ENCODE results near the gene ELF4.

DNA sequence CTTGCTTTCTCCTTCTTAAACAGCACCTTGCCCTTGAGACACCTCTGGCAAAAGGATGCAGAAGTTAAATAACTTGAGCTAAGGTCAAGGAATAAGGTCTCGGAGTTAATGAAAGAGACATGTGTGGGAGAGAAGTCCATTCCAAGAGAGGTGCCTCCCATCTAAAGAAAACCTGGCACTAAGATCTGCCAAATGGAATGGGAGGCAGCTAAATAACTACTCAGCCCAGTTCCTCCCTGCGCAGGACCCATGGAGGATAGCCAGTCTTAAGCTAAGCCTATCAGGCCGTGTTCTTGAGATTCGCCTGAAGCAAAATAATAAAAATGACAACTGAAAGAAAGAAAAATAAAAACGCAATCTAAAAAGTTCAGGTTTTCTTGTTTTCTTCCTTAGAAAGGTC is 20.7 kb upstream of the ELF4 start:
- TF ChIP-seq CTCF (IDR thresholded peaks at IDR 0.05 in 2 of 3, conservative IDR thresholded peaks at IDR 0.05 in 1 of 3; ENCODE audit: control insufficient read depth in 2 of 3, extremely low read depth in 1 of 3, insufficient read depth in 1 of 3, low read depth in 3 of 3, low read length in 3 of 3), result no peak
- TF ChIP-seq ZNF24 (IDR thresholded peaks at IDR 0.05), result no peak
- TF ChIP-seq POLR2AphosphoS5 (IDR thresholded peaks at IDR 0.05; ENCODE audit: low read length), result no peak
- TF ChIP-seq EP300 (IDR thresholded peaks at IDR 0.05; ENCODE audit: borderline replicate concordance in 1 of 2, control insufficient read depth in 1 of 2, low read depth in 2 of 2, low read length in 2 of 2), result no peak
- no peak for TF ChIP-seq CEBPB (IDR thresholded peaks at IDR 0.05; ENCODE audit: borderline replicate concordance in 1 of 2, low read depth in 2 of 2, low read length in 2 of 2)
- TF ChIP-seq POLR2A (IDR thresholded peaks at IDR 0.05; ENCODE audit: low read depth, low read length), result no peak
- no peak for TF ChIP-seq SRF (IDR thresholded peaks at IDR 0.05; ENCODE audit: low read depth in 2 of 2, low read length in 2 of 2)
- TF ChIP-seq TAF1 (IDR thresholded peaks at IDR 0.05; ENCODE audit: borderline replicate concordance, low read depth, low read length), result no peak
- no peak for TF ChIP-seq SMAD5 (IDR thresholded peaks at IDR 0.05; ENCODE audit: low read depth)
- no peak for TF ChIP-seq ESRRA (IDR thresholded peaks at IDR 0.05; ENCODE audit: low read length)
- no peak for TF ChIP-seq KDM1A (IDR thresholded peaks at IDR 0.05; ENCODE audit: borderline replicate concordance)
- no peak for TF ChIP-seq NRF1 (conservative IDR thresholded peaks at IDR 0.05; ENCODE audit: low read depth, low read length)
- TF ChIP-seq EZH2 (IDR thresholded peaks at IDR 0.05; ENCODE audit: borderline replicate concordance, control insufficient read depth, low read depth, low read length), result no peak
- TF ChIP-seq HCFC1 (IDR thresholded peaks at IDR 0.05; ENCODE audit: low read length), result no peak

Data from GM12878 (cell line).